Lower leg skin (tissue), 4 donors: ENCODE results near the gene GPR31. TPM values are rescaled to one million over a fixed set of nuclear protein-coding genes. Genes with fewer than 3 reads are reported as not detected.

Experiments used
- DNase-seq, 2 donors: peaks; one replicate each; pipeline ENCODE4 v3.0.0-alpha.2; 2019; ENCODE audit warnings: low spot score in 2 of 2
- H3K4me3 ChIP-seq: fragments of 200-600 bp; sonication (generic); 2 replicates; pipeline ENCODE4 v1.5.1; 2017; ENCODE audit warnings: mild to moderate bottlenecking, low read depth; ENCODE audit not compliant: poor library complexity, severe bottlenecking
- POLR2A ChIP-seq, 2 donors: fragments of 450-650 bp; IDR thresholded peaks; one replicate each; pipeline ENCODE4 v1.6.1; 2016 to 2017; ENCODE audit warnings: antibody characterized with exemption in 2 of 2, mild to moderate bottlenecking in 1 of 2, moderate library complexity in 1 of 2
- WGBS, 2 donors: methylation state at CpG; one replicate each; pipeline ENCODE4 v1.1.5; 2018; 5-methylcytosine and 5-hydroxymethylcytosine counted together
- intact Hi-C: fragments of 100-400 bp; cut with DNase I; formaldehyde crosslinking; loops from one replicate; pipeline ENCODE4 v1.15.0; 2023; ENCODE audit warnings: low total_unique reads
- total RNA-seq, 4 donors: library from RNA; depleted of rRNA; stranded (reverse); fragments of >200 nt; gene quantifications; one replicate each; pipeline ENCODE4 v1.1.0, GENCODE V29; 2016
- TF ChIP-seq, protein P1 (sequence below), 3 donors: fragments of 450-650 bp; IDR thresholded peaks; one replicate each; pipeline ENCODE4 v1.5.1; 2016; ENCODE audit warnings: antibody characterized with exemption in 3 of 3, mild to moderate bottlenecking in 3 of 3, moderate library complexity in 2 of 3

GPR31 gene
- total RNA-seq, 4 donors from 2014 or later: not detected

DNA sequence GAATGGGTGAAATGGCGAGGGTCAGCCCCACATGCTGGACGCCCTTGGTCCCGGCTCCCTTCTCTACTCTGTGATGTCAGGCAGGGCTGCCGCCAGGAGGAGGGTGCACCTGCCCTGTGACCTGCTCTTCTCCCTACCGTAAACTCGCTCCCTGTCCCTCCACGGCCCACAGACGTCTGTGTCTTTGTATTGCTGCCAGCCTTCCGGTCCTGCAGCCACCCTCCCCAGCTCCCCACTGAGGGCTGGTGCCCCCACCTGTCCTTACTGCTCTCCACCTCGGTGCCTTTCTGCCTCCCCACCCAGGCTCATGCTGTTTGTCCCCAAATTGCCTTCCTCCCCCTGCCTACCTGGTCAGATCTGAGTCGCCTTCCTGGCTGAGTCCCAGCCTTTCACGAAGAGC, 38.9 kb downstream of the GPR31 start:
- DNase-seq: no peak
- WGBS, 2 donors: 85 to 86% methylated on average over 12 of the region's 12 CpGs
- TF ChIP-seq, protein P1, sequence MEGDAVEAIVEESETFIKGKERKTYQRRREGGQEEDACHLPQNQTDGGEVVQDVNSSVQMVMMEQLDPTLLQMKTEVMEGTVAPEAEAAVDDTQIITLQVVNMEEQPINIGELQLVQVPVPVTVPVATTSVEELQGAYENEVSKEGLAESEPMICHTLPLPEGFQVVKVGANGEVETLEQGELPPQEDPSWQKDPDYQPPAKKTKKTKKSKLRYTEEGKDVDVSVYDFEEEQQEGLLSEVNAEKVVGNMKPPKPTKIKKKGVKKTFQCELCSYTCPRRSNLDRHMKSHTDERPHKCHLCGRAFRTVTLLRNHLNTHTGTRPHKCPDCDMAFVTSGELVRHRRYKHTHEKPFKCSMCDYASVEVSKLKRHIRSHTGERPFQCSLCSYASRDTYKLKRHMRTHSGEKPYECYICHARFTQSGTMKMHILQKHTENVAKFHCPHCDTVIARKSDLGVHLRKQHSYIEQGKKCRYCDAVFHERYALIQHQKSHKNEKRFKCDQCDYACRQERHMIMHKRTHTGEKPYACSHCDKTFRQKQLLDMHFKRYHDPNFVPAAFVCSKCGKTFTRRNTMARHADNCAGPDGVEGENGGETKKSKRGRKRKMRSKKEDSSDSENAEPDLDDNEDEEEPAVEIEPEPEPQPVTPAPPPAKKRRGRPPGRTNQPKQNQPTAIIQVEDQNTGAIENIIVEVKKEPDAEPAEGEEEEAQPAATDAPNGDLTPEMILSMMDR (IDR thresholded peaks at IDR 0.05): no peak
- TF ChIP-seq POLR2A (IDR thresholded peaks at IDR 0.05): no peak
- intact Hi-C loops: no loop called here
- H3K4me3 ChIP-seq: no peak overlapping the region

DNA sequence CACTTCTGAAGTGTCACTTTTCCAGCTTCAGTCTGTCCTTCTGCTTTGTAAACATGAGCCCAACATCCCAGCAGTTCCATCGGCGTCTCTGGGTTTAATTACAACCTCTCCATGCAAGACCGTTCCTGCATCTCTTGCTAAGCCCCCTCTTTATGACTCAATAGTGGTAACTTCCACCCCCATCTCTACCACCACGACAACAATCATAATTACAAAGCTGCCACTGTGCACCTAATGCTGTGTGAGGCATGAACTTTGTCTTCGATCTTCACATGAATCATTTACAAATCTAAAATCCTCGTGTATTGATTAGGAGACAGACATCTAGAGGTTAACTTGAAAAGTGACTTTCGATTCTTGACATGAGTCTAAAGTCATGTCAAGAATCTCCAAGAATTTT, 39.8 kb downstream of the GPR31 start:
- TF ChIP-seq, protein P1 (IDR thresholded peaks at IDR 0.05): no peak
- no peak for TF ChIP-seq POLR2A (IDR thresholded peaks at IDR 0.05)
- DNase-seq: no peak
- intact Hi-C loops: no loop called here
- no peak overlapping the region for H3K4me3 ChIP-seq
- WGBS, 2 donors: 73 to 76% methylated on average over 7 of the region's 7 CpGs

DNA sequence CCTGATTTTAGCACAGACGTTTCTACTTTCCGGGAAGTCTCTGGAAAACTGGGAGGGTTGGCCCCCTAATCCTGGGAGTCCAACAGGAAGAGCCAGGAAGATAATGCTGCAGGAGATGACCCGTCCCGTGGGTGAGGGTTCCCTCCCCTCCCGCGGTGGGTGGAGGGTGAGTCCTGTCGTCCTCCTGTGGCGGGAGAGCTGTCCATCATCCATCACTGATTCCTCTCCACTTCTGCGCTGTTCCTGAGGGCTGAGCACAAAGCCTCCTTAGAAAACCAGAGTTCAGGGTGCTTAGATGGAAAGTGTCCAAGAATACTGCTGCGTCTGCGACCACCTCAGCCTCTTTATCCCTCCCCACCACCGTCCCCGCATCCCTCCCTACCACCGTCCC, 40.9 kb downstream of the GPR31 start:
- H3K4me3 ChIP-seq: no peak overlapping the region
- WGBS, 2 donors: 74 to 76% methylated on average over 12 to 14 of the region's 14 CpGs
- no peak for TF ChIP-seq POLR2A (IDR thresholded peaks at IDR 0.05)
- TF ChIP-seq, protein P1 (IDR thresholded peaks at IDR 0.05): no peak

GRCh38 chr6:167116109-167116837, 41.5 kb downstream of the GPR31 start:
- TF ChIP-seq POLR2A (IDR thresholded peaks at IDR 0.05): no peak
- TF ChIP-seq, protein P1 (IDR thresholded peaks at IDR 0.05): no peak
- intact Hi-C loops: no loop called here
- WGBS, 2 donors: 30 to 40% methylated on average over 25 of the region's 25 CpGs
- DNase-seq: no peak
- no peak overlapping the region for H3K4me3 ChIP-seq

More for the DNA sequence above, 40.9 kb downstream of the GPR31 start:
- DNase-seq: no peak
- intact Hi-C loops: no loop called here

GRCh38 chr6:167115054-167115453, 42.7 kb downstream of the GPR31 start:
- TF ChIP-seq, protein P1 (IDR thresholded peaks at IDR 0.05): no peak
- no peak for TF ChIP-seq POLR2A (IDR thresholded peaks at IDR 0.05)
- H3K4me3 ChIP-seq: no peak overlapping the region
- 79 to 87% methylated on average over 10 of the region's 10 CpGs for WGBS, 2 donors
- no peak for DNase-seq
- intact Hi-C loops: no loop called here
